ENCODE data around the gene MTR. TPM values are rescaled to one million over a fixed set of nuclear protein-coding genes. Genes with fewer than 3 reads are reported as not detected.
A peak's percentile ranks its signal among the peaks of the same experiment; 100 is the strongest.

Gene MTR
- total RNA-seq, 4 donors from 2014 or later, result 9.6 to 33.0 (median 24.8) TPM

- TF ChIP-seq POLR2A (IDR thresholded peaks at IDR 0.05), result no peak
- TF ChIP-seq, protein P1, sequence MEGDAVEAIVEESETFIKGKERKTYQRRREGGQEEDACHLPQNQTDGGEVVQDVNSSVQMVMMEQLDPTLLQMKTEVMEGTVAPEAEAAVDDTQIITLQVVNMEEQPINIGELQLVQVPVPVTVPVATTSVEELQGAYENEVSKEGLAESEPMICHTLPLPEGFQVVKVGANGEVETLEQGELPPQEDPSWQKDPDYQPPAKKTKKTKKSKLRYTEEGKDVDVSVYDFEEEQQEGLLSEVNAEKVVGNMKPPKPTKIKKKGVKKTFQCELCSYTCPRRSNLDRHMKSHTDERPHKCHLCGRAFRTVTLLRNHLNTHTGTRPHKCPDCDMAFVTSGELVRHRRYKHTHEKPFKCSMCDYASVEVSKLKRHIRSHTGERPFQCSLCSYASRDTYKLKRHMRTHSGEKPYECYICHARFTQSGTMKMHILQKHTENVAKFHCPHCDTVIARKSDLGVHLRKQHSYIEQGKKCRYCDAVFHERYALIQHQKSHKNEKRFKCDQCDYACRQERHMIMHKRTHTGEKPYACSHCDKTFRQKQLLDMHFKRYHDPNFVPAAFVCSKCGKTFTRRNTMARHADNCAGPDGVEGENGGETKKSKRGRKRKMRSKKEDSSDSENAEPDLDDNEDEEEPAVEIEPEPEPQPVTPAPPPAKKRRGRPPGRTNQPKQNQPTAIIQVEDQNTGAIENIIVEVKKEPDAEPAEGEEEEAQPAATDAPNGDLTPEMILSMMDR (IDR thresholded peaks at IDR 0.05), result no peak
- DNase-seq, result no peak
- Histone ChIP-seq H3K27me3 (no peaks in the 10 kb centered on the region), H3K27ac (no peak overlapping the region), H3K4me3 (no peak overlapping the region), H3K36me3 (peaks cover 0 to 16% (median 0%) of the 10 kb centered on the region in 3 donors), H3K9me3 (no peaks in the 10 kb centered on the region), H3K4me1 (peaks cover 0 to 28% (median 0%) of the 10 kb centered on the region in 4 donors)
Observed at GRCh38 chr1:236806634-236807033, 11.5 kb downstream of the MTR start.

- peak overlapping the region in 3 of 4 donors; percentile 5 to 68 (median 7) for H3K27ac ChIP-seq
- H3K4me1 ChIP-seq, result peaks cover 0 to 28% (median 0%) of the 10 kb centered on the region in 4 donors
- no peaks in the 10 kb centered on the region for H3K9me3 ChIP-seq
- TF ChIP-seq POLR2A (IDR thresholded peaks at IDR 0.05), result no peak
- TF ChIP-seq, protein P1 (IDR thresholded peaks at IDR 0.05), result no peak
- no peak overlapping the region for H3K4me3 ChIP-seq
- H3K27me3 ChIP-seq, result no peaks in the 10 kb centered on the region
- H3K36me3 ChIP-seq, result peaks cover 0 to 30% (median 0%) of the 10 kb centered on the region in 3 donors
- no peak for DNase-seq
Observed at GRCh38 chr1:236808005-236808404, 12.9 kb downstream of the MTR start.

GRCh38 chr1:236808564-236809130 is 13.6 kb downstream of the MTR start:
- H3K36me3 ChIP-seq, result peaks cover 0 to 36% (median 0%) of the 10 kb centered on the region in 3 donors
- H3K27me3 ChIP-seq, result no peaks in the 10 kb centered on the region
- peak in 1 of 3 donors; percentile 58 for DNase-seq
- peaks cover 0 to 28% (median 0%) of the 10 kb centered on the region in 4 donors for H3K4me1 ChIP-seq
- no peak for TF ChIP-seq POLR2A (IDR thresholded peaks at IDR 0.05)
- TF ChIP-seq, protein P1 (IDR thresholded peaks at IDR 0.05), result no peak
- no peak overlapping the region for H3K4me3 ChIP-seq
- no peaks in the 10 kb centered on the region for H3K9me3 ChIP-seq
- peak overlapping the region in 3 of 4 donors; percentile 5 to 68 (median 7) for H3K27ac ChIP-seq

GRCh38 chr1:236809148-236809547 is 14.1 kb downstream of the MTR start:
- peak overlapping the region in 2 of 4 donors; percentile 7 to 58 for H3K27ac ChIP-seq
- H3K36me3 ChIP-seq, result peaks cover 0 to 41% (median 0%) of the 10 kb centered on the region in 3 donors
- no peaks in the 10 kb centered on the region for H3K9me3 ChIP-seq
- peaks cover 0 to 28% (median 0%) of the 10 kb centered on the region in 4 donors for H3K4me1 ChIP-seq
- no peaks in the 10 kb centered on the region for H3K27me3 ChIP-seq
- TF ChIP-seq, protein P1 (IDR thresholded peaks at IDR 0.05), result no peak
- TF ChIP-seq POLR2A (IDR thresholded peaks at IDR 0.05), result no peak
- no peak overlapping the region for H3K4me3 ChIP-seq
- no peak for DNase-seq

DNA sequence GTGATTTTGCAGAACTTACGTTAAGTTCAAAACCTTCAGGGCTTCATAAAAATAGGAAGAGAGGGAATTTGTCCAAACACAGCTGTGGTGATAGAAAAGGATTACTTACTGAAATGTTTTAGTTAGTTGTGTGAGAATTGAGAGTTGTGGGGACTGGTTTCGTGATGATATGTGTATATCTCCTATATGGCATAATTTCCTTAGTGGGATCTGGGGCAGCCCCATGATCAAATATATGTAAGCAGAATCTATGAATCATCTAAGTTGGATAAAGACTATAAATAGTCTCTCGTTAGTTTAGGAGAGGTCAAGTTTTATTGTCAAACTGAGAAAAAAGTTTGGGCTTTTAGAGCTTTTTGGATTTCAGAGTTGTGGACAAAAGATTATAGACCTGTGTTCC is 14.9 kb downstream of the MTR start:
- H3K27ac ChIP-seq, result peak overlapping the region in 1 of 4 donors; percentile 58
- no peaks in the 10 kb centered on the region for H3K27me3 ChIP-seq
- no peak for DNase-seq
- peaks cover 0 to 28% (median 0%) of the 10 kb centered on the region in 4 donors for H3K4me1 ChIP-seq
- peaks cover 0 to 50% (median 0%) of the 10 kb centered on the region in 3 donors for H3K36me3 ChIP-seq
- H3K4me3 ChIP-seq, result no peak overlapping the region
- no peak for TF ChIP-seq POLR2A (IDR thresholded peaks at IDR 0.05)
- TF ChIP-seq, protein P1 (IDR thresholded peaks at IDR 0.05), result no peak
- no peaks in the 10 kb centered on the region for H3K9me3 ChIP-seq

Measured in Peyer's patch (tissue), 4 donors.